ENCODE results near the gene BRICD5. TPM values are rescaled to one million over a fixed set of nuclear protein-coding genes. Genes with fewer than 3 reads are reported as not detected.

Gene BRICD5
- total RNA-seq, 1 donor from 2014 or later = 3.7 TPM

DNA sequence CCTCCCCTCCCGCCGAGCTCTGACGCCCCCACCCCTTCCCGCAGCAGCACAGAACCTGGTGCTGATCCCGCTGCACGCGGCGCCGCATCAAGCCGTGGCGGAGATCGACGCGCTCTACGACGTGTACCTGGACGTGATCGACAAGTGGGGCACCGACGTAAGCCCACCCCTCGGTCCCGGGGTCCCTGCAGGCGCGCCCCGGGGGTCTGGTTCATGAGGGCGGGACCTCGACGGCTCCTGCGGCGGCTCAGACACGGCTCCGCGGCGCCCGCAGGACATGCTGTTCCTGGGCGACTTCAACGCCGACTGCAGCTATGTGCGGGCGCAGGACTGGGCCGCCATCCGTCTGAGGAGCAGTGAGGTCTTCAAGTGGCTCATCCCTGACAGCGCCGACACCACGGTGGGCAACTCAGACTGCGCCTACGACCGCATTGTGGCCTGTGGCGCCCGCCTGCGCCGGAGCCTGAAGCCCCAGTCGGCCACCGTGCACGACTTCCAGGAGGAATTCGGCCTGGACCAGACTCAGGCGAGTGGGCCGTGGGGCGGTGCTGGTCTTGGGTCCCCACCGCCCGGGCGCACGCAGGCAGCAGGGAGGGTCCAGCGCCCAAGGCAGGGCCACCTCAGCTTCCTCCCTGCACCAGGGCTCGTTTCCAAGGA, 27.0 kb upstream of the BRICD5 start:
- no peak for DNase-seq

DNA sequence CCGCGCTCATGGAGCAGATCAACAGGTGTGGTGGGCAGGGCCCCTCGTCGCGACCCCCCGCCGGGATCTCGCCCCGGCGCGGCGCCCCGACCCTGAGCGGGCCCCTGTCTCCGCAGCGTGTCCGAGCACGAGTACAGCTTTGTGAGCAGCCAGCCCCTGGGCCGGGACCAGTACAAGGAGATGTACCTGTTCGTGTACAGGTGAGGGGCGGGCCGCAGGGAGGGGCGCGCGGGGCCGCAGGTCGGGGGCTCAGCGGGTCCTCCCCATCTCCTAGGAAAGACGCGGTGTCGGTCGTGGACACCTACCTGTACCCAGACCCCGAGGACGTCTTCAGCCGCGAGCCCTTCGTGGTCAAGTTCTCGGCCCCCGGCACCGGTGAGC, 26.4 kb upstream of the BRICD5 start:
- no peak for DNase-seq

DNA sequence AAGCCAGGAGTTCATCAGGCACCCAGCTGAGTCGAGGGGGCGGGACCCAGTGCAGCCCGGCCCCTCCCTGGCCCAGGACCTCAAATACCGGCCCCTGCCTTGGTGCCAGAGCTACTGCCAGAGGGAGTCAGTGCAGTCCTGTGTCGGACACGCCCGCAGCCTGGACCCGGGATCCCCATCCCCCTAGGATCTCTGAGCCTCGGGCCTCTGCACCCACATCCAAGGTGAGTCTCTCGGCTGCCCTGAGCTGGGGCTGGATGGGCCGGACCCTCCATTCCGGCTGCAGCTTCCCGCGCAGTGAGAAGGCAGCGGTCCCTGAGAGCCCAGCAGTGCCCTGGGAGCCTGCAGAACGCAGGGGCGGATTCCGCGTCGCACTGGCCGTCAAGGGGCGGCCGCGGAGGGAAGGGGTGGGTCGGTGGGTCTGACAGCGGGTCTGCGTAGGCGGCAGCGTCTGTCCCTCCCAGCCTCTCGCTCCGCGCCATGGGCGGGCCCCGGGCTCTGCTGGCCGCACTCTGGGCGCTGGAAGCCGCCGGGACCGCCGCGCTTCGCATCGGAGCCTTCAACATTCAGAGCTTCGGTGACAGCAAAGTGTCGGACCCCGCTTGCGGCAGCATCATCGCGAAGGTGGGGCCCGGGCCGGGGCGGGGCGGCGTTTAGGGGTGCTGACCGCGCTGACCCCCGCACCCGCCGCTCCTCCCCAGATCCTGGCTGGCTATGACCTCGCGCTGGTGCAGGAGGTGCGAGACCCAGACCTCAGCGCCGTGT, 25.9 kb upstream of the BRICD5 start, which contains the start of gene DNASE1L2:
Gene DNASE1L2 (plus strand): TSS at position 108 of the 765 bp plus-strand sequence. CDS start 373 bp downstream, at position 481.
- DNase-seq = no peak

DNA sequence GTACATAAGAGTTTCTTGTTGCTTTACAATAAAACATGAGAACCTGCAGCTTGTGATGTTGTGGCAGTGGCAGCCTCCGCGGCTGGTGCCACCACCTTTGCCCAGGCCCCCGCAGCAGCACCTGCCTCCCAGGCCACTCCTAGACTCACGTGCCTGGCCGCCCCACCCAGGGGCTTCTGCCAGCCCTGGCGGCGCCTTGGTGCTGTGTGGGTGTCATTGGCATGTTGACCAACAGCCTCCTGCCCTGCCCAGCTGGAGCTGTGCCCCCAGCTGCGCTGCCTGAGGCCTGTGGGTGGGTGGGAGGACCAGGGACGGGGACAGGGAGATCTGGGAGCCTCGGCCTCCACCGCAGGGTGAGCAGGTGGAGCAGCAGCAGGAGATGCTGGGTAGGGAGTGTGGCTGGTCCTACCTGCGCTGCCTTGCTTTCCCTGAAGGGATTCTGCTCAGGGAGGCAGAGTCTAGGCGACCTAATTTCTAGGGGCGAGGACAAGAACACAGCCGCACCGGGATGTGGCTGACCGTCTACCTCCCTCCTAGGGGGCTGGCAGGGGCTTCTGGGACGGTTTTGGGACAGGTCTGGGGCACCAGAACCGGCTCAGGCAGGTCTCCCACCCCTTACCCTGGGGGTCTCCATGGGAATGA, 25.2 kb upstream of the BRICD5 start:
- DNase-seq = no peak

DNA sequence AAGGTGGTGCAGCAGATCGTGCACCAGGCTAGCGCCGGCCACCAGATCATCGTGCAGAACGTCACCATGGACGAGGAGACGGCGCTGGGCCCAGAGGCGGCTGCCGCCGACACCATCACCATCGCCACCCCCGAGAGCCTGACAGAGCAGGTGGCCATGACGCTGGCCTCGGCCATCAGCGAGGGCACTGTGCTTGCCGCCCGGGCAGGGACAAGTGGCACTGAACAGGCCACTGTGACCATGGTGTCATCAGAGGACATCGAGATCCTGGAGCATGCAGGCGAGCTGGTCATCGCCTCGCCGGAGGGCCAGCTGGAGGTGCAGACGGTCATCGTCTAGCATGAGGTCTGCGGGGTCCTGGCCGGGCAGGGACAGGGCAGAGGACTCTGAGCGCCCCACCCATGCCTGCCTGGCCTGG, 24.6 kb upstream of the BRICD5 start:
- DNase-seq = no peak

DNA sequence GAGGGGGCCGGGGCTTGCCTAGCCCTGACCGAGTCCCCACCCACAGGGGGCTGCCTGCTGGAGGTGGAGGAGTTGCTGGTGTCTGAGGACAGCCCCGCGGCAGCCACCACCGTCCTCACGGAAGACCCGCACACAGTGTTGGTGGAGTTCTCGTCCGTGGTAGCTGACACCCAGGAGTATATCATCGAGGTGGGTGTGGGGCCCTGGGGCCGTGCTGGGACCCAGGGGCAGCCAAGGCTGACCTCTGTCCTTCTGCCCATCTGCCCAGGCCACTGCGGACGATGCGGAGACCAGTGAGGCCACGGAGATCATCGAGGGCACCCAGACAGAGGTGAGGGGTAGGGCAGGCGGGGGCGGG, 24.1 kb upstream of the BRICD5 start:
- DNase-seq = no peak

DNA sequence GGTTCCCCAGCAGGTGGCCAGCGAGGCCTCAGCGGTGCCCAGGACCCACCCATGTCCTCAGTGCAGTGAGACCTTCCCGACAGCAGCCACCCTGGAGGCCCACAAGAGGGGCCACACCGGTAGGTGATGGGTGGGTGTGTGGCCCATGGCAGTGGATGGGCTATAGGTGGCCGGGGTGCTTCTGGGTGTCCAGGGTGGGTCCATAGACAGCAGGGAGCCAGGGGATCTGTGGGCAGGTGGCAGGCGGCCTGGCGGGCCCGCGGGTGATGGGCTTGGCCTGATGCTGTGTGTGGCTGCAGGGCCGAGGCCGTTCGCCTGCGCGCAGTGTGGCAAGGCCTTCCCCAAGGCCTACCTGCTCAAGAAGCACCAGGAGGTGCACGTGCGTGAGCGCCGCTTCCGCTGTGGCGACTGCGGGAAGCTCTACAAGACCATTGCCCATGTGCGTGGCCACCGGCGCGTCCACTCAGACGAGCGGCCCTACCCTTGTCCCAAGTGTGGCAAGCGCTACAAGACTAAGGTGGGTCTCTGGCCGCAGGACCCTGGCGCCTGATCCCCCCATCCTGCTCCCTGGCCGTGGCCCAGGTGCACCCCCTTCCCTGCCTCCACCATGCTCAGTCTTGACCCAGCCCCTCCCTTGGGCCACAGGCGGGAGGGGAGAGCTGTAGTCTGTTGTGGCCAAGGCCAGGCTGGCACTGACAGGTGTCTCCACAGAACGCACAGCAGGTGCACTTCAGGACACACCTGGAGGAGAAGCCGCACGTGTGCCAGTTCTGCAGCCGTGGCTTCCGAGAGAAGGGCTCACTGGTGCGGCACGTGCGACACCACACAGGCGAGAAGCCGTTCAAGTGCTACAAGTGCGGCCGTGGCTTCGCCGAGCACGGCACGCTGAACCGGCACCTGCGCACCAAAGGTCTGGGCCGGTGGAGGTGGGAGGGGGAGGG, 23.5 kb upstream of the BRICD5 start:
- DNase-seq = no peak

DNA sequence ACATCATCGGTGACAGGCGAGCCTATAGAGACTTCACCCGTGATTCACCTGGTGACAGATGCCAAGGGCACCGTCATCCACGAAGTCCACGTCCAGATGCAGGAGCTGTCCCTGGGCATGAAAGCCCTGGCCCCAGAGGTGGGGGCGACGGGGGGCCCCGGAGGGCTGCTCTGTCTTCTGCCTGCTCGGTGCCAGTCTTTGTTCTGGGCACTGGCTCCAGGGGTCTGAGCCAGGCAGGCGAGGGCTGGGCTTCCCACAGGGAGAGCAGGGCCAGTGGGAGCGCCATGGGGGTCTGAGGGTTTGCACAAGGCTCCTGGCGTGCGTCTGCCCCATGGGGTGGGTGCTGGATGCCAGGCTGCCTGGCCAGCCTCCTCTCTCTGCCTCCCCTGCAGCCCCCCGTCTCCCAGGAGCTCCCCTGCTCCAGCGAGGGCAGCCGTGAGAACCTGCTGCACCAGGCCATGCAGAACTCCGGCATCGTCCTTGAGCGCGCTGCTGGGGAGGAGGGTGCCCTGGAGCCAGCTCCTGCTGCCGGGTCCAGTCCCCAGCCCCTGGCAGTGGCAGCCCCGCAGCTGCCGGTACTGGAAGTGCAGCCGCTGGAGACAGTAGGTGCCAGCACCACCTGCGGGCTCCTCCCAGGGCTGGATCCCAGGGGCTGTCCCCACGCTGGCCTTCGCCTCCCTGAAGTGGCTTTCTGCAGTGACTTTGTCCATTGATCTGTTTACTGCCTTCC, 22.5 kb upstream of the BRICD5 start:
- no peak for DNase-seq

DNA sequence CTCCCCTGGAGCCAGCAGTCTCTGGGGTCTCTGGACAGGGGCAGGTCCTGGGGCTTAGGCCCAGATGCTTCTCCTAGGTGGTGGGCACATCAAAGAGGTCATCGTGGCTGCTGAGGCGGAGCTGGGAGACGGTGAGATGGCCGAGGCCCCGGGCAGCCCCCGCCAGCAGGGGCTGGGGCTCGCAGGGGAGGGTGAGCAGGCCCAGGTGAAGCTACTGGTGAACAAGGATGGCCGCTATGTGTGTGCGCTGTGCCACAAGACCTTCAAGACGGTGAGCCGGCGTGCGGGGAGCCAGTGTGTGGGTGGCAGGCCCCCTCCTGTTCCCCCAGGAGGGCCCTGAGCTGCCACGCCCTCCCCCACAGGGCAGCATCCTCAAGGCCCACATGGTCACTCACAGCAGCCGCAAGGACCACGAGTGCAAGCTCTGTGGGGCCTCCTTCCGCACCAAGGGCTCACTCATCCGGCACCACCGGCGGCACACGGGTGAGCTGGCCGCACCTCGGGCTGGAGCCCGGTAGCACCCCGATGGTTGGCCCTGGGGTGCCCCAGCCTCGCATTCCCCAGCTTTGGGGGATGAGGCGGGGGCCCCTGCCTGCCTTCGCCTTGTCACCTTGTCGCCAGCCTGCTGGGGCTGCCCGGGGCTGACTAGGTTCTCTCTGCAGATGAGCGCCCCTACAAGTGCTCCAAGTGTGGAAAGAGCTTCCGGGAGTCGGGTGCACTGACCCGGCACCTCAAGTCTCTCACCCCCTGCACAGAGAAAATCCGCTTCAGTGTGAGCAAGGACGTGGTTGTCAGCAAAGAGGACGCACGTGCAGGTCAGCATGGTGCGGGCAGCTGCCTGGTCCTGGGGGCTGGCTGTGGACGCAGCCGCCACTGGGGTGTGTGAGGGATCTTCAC, 21.7 kb upstream of the BRICD5 start:
- no peak for DNase-seq

DNA sequence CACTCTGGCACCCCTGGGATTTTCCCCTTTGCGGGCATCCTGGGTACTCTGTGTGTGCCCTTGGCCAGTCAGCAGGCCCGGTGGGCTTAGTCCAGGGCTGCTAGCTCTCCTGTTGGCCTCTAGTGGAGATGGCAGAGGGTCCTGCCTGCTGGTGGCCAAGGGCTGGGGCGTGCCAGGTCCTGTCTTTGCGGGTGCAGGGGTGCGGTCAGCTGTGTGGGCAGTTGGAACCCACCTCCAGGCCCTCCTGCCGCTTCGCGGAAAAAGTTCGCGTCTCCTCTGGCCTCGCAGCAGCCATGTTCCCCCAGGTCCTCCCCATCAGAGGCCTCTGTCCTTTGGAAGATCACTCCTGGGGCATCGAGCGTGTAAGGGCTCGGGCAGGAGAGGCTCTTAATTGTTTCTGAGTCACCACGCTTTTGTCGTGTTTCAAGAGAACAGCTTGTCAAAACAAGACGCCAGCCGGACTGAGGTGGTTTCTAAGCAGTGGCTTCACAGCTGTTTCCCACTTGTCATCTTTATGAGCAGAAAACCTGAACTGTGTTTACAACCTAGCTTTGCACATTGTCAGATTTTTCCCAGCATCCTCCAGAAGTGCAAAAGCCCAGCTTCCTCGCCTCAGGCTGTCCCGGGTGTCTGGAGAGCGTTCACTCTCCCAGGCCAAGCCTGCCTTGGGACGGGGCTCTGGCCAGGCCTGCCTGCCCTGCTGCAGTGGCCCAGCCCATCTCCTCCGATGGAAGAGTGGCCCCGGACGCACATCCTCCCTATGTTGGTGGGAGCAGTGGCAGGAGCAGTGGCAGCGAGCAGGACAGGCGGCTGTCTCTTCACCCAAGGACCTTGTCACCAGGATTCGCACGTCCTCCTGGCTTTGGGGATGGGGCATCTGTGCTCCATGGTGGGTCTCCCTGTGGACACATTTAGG, 20.6 kb upstream of the BRICD5 start:
- DNase-seq = no peak

DNA sequence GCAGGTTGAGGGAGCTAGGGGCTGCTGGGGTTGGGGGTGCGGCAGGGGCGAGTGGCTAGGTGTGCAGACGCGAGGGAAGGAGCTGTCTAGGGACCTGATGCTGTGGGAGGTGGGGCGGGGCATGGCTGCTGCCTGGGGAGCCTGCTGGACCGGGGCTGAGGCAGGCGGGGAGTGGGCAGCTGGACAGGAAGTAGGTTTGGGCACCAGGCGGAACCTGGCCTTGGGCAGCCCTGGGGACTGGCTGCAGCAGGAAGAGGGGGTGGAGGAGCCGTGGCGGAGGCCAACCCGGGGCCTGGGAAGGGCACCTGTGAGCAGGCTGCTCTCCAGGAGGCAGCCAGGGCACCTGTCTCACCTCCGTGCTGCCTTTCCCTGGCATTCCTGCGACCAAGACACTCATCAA, 19.7 kb upstream of the BRICD5 start:
- no peak for DNase-seq

DNA sequence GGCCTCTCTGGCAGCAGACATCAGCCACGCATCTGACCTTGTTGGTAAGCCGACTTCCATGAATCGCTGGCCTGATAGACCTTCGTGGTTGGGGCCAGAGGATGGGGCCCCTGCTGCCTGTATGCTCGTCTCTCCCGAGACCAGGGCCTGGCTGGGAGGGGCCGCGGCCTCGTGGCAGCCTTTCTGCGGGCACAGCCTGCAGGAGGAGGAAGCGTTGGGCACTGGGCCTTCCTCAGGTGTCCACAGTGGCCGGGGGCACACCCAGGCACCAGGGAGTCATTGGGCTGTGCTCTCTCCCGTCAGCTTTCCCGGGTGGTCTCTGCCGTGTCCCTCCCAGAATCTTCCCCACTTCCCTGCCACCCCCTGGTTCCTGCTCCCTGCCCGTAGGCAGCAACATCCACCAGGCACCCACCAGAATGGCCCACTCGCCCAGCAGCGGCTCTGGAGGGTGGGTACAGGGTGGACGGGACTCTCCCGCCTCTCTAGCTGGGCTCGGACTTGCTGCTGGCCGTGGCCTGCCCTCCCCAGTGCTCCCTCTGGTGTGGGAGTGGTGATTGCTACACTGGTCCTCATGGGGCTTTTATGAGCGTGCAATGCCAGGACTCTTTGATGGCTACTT, 19.1 kb upstream of the BRICD5 start:
- DNase-seq = no peak

DNA sequence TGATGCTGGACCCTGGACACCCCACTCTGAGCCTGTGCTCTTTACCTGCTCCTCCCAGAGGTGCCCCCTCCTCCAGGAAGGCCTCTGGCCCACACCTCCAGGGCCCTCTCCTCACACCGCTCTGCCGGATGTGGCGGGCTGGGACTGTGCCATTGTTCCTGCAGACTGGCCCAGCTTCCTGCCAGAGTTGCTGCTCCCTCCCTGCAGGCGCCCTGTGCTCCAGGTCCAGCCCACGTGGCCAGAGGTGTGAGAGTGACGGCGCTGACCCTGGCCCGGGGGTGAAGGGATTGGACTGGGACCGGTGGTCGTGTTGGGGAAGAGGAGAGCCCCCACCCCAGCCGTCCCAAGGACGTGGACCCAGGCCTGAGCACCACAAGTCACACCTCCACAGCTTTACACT, 18.4 kb upstream of the BRICD5 start:
- no peak for DNase-seq

DNA sequence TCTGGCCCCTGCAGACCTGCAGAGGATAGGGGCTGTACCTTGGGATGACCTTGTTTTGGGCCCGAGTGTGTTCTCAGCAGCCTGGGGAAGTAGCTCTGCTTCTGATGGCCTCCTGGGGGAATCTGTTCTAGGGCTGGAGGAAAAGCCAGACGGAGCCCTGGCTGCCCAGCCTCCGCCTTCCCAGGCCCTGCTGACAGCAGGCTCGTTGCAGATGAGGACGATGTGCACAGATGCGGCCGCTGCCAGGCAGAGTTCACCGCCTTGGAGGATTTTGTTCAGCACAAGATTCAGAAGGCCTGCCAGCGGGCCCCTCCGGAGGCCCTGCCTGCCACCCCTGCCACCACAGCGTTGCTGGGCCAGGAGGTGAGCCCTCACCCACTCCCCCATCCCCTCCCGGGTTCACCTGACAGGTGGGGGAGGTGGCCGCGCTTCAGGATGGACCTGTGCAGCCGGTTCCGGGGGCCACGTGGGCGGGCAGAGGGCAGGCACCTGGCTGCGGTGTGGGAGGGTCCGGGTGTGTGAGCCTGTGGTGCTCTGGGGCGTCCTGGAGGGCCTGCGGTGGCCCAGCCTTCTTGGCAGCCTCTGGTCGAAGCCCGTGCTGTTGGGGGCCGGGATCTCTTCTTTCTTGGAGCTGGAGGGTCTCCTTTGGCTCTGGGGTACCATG, 17.6 kb upstream of the BRICD5 start:
- no peak for DNase-seq

DNA sequence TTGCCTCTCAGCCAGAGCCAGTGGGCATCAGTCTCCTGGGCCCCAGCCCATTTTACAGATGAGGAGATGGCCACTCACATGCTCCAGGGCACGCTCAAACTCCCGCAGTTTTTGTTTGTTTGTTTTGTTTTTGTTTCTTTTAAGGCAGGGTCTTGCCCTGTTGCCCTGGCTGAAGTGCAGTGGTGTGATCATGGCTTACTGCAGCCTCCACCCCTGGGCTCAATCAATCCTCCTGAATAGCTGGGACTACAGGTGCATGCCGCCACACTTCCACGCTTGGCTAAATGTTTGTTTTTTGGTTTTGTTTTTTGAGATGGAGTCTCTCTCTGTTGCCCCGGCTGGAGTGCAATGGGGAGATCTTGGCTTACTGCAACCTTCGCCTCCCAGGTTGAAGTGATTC, 16.3 kb upstream of the BRICD5 start:
- DNase-seq = no peak

DNA sequence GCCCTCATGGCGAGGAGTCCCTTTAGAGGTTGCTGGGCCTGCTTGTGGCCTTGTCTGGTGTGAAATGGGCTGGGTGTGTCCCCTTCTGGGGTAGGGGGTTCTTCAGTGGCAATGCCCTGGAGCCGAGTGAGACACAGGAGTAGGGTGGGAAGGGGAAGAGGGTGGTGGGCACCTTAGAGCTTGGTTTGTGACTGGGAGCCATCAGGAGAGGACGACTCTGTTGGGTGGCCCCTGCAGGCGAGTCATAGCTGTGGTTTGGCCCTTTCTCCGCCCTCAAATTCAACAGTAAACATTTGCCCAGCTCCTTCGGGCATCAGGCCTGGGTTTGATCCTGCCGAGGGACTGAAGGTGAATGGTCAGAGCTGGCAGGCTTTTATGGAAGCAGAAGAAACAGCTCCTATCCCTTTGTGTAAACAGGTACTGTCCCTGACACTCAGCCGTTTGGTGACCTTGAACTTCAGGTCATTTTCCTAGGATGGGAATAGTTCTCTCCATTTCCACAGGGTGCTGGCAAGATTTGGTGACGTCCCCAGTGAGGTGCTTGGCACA, 15.7 kb upstream of the BRICD5 start:
- no peak for DNase-seq

DNA sequence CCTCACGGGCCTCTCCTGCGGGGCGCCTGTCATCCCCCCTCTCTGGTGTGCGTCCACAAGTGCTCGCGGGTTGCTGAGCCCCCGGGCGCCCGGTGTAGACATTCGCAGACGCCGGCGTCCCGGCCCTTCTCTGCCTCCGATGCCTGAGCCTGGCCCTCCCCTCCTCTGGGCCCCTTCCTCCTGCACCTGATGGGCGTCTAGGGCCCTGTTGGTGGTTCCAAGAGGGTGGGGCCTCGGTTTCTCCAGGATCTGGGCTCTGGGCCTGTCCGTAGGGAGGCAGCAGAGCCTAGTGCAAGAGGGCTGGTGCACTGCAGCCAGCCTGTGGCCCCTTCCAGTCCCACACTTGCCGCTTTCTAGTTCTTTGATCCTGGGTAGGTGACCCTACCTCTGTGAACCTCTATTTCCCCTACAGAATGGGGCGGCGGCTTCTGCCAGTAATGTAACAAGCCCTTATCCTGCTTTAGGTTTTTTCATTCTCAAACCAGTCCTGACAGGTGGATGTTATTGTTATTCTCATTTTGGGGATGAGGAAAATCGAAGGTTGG, 13.4 kb upstream of the BRICD5 start:
- no peak for DNase-seq

Data from occipital lobe (tissue), 2 donors.